ENCODE measurements around the gene NTN1.

DNA sequence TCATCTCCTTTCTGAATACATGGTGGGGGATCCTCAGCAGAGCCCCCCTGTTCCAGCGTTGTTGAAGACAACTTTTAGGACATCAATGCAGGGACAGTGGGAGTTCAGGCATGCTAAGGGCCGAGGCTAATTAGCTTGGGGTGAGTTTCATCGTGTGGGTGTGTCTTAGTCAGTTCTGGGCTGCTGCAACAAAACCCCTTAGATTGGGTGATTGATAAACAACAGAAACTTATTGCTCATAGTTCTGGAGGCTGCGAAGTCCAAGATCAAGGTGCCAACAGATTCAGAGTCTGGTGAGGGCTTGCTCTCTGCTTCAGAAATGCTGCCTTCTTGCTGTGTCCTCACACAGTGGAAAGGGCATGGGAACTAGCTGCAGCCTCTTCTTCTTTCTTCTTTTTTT is 214.0 kb downstream of the NTN1 start:
- TF ChIP-seq POLR2A (IDR thresholded peaks at IDR 0.05; ENCODE audit: low read depth, low read length), result no peak
- TF ChIP-seq, protein P1, sequence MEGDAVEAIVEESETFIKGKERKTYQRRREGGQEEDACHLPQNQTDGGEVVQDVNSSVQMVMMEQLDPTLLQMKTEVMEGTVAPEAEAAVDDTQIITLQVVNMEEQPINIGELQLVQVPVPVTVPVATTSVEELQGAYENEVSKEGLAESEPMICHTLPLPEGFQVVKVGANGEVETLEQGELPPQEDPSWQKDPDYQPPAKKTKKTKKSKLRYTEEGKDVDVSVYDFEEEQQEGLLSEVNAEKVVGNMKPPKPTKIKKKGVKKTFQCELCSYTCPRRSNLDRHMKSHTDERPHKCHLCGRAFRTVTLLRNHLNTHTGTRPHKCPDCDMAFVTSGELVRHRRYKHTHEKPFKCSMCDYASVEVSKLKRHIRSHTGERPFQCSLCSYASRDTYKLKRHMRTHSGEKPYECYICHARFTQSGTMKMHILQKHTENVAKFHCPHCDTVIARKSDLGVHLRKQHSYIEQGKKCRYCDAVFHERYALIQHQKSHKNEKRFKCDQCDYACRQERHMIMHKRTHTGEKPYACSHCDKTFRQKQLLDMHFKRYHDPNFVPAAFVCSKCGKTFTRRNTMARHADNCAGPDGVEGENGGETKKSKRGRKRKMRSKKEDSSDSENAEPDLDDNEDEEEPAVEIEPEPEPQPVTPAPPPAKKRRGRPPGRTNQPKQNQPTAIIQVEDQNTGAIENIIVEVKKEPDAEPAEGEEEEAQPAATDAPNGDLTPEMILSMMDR (conservative IDR thresholded peaks at IDR 0.05; ENCODE audit: low read depth, low read length), result no peak
- TF ChIP-seq RAD21 (IDR thresholded peaks at IDR 0.05; ENCODE audit: low read length), result no peak
- no peak for TF ChIP-seq CEBPB (IDR thresholded peaks at IDR 0.05; ENCODE audit: low read depth, low read length)
